Bone marrow (tissue), 2 donors: Measurements from ENCODE around the gene PSIP1.
A peak's percentile ranks its signal among the peaks of the same experiment; 100 is the strongest.
"Not testable (repeated sequence)": the region's sequence is repeated elsewhere in the genome, so short reads cannot be mapped to it uniquely, and the experiment has no call there.

ENCODE experiments used
- DNase-seq, 2 donors: peaks; one replicate each; lab custom pipeline; 2025; lab: John Stamatoyannopoulos, UW

The PSIP1 gene

GRCh38 chr9:15501803-15502202 is 9.0 kb downstream of the PSIP1 start:
- DNase-seq, result no peak

DNA sequence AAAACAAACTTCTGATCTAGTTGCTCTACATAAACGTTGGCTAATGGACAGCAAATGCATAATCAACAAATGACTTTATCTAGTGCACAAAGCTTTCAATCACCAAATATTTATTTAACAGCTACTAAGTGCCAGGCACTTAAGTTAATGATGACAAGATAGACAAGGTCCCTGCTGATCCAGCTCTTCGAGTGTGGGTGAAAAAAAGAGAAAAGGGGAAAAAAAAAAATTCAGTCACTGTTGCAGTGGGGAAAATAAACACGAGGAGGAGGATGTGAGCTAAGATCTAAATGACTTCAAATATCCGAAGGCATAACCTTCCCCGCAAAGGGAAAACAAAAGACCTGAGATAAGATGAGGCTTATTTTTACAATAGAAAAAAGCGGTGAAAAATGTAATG is 9.6 kb downstream of the PSIP1 start:
- no peak for DNase-seq

GRCh38 chr9:15499139-15499538 is 11.6 kb downstream of the PSIP1 start:
- DNase-seq, result no peak

DNA sequence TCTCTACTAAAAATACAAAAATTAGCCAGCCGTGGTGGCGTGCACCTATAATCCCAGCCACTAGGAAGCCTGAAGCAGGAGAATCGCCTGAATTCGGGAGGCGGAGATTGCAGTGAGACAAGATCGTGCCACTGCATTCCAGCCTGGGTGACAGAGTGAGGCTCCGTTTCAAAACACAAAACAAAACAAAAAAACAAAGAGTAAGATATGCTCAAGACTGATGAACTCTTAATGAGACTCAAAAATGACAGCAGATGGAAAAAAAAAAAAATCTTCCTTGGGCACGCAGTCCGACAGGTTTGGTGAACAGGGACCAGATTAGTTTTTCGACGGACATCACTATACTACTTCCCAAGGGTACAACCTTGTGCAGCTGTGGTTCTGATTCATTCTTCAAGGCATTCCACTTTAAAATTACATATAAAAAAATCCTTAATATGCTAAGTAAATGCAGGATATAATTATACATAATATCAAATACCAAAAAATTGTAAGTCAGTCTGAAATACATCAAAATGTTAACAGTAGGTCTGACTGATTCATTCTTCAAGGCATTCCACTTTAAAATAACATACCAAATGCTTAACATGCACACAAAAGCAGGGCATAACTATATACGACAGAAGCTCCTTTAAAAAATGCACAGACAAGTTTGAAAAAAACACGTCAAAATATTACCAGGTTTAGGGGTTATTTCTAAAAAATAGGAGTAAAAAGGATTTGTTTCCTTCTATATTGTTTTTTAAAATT is 12.3 kb downstream of the PSIP1 start:
- DNase-seq, result no peak

DNA sequence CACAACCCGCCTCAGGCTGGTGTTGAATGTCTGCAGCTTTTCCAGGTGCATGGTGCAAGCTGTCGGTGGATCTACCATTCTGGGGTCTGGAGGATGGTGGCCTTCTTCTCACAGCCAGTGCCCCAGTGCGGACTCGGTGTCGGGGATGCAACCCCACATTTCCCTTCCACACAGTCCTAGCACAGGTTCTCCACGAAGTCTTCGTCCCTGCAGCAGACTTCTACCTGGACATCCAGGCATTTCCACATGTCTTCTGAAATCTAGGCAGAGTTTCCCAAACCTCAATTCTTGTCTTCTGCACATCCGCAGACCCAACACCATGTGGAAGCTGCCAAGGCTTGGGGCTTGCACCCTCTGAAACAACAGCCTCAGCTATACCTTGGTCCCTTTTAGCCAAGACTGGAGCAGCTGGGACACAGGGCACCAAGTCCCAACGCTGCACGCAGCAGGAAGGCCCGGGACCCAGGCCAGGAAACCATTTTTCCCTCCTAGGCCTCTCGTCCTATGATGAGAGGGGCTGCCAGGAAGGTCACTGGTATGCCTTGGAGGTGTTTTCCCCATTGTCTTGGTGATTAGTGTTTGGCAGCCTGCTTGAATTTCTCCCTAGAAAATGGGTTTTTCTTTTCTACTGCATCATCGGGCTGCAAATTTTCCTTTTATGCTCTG is 18.2 kb downstream of the PSIP1 start:
- DNase-seq, result no peak

- no peak for DNase-seq
Measured at GRCh38 chr9:15491950-15492349, 18.8 kb downstream of the PSIP1 start.

- DNase-seq, result peak in 1 of 2 donors; percentile 32
Measured at GRCh38 chr9:15485836-15486666, 24.7 kb downstream of the PSIP1 start.

GRCh38 chr9:15484802-15485201 is 26.0 kb downstream of the PSIP1 start:
- no peak for DNase-seq

- no peak for DNase-seq
Measured at GRCh38 chr9:15482146-15482545, 28.6 kb downstream of the PSIP1 start.

DNA sequence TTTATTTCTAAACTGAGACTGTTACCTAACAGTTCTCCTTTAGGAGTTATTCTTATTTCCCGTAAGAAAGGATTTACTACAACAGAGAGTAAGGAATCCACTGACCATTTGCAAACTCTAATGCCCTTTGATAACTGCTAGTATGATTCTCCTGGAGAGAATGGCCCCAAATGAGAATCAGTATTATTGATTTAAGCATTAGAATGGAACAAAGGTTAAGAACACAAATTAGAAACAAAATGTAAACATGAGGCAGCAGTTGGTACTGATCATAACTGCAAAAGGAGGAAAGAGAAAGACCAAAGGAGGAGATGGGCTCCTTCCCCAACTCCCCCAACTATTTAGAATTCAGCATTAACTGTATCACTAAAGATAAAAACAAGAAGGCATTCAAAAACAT is 30.7 kb downstream of the PSIP1 start:
- no peak for DNase-seq

DNA sequence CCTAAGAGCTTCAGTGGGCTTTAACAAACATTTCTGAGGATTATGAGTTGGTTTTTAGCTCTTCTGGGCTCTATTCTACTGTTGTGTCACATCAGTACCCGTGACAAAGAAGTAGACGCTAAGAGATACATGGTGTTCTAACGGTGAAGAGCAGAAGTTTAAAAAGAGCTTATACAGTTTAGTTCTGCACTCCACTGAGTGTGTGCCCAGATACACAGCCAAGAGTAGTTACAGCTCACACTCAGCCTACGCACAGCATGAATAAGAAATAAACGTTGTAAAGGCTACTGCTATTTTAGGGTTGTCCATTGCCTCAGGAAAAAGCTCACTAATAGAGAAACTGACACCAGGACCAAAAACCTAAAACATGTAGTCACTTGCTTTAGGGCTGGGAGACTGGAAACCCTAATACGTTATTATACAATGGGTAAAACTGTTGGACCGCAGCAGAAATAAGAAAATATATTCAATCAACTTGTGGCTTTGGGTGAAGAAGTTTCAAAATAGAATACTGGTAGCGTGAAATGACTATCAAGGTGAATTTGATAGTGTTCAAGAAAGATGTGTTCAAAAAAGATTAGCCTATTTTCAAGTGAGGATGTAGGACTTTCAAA is 34.7 kb downstream of the PSIP1 start:
- DNase-seq, result no peak

DNA sequence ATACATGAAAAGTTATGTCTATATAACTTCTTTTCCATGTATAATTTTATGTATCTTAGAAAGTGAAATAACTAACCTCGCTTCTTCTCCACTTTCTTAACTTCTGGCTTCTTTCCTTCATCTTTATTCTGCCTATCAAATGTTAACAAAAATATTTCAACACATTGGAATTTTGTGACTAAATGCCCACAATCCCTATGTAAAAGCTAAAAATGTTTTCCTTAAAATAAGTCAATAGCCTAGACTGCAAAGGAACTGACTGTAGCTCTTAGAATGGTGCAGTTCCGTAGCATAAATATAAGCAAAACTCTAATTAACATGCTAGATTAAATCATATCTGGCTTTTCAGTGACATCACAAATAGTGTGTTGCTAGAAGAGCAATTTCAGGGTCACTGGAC is 40.9 kb downstream of the PSIP1 start:
- no peak for DNase-seq

DNA sequence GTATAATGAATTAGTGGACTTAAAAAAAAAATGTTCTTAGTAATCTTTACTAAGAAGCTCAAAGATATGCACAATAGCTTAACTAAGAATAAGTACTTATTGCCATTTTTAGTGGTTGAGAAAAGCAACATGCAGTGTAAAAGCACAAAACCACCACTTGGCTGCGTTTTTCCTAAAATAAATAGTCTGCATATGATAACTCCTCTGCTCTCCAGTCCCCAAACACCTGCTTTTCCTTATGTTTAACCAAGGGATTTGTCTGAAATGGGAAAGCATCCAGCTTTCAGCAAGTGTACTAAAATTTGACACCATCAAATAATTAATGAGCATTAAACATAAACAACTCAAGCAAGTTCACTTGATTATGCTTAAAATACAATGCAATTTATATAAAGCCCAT is 41.4 kb downstream of the PSIP1 start:
- no peak for DNase-seq

DNA sequence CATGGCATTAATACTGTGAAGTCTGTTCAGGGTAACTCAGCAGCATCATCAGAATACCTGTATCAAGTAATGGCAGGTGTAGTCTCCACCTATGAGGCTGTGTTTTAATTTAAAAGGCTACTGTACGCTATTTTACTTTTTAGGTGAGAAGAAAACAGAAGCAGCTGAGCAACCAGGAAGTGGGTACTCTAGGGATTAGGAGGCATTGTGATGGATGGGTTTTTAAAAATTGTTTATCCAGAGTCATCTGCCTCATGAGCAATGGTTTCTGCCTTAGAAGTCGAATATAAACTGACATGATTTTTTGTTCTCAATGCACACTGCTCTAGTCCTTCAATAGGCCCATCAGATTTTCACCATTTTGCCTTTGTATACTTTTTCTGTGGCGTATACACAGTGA is 42.6 kb downstream of the PSIP1 start:
- no peak for DNase-seq

DNA sequence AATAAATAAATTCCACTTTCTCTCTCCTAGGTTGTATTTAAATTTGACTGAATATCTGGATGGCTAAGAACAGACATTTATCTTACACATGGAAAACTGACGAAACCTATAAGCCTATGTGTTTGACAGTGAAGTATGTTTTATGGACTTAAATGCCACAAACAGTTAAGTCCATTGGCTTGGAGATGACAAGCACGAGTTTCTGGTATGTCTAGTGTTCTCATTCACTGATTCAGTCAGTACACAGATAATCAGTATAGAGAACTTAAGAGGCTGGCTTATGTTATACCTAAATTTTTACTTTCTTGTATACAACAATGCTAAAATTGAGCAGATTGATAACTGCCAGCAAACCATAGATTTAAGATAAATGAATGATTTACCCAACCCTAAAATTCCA is 49.2 kb downstream of the PSIP1 start:
- DNase-seq, result no peak

DNA sequence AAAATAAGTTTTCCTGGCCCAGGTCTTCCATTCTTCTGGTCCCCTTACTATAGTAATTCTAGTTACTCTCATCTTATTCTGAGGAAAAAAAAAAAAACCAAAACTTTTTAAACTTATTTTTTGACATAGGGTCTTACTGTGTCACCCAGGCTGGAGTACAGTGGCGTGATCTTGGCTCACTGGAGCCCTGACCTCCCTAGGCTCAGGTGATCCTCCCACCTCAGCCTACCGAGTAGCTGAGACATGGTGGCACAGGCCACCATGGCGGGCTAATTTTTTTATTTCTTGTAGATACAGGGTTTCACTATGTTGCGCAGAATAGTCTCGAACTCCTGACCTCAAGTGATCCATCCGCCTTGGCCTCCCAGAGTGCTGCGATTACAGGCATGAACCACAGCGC is 49.7 kb downstream of the PSIP1 start:
- DNase-seq, result no peak

- no peak for DNase-seq
Measured at GRCh38 chr9:15453956-15454355, 56.8 kb downstream of the PSIP1 start.

GRCh38 chr9:15444141-15444540 is 66.6 kb downstream of the PSIP1 start:
- DNase-seq, result no peak

DNA sequence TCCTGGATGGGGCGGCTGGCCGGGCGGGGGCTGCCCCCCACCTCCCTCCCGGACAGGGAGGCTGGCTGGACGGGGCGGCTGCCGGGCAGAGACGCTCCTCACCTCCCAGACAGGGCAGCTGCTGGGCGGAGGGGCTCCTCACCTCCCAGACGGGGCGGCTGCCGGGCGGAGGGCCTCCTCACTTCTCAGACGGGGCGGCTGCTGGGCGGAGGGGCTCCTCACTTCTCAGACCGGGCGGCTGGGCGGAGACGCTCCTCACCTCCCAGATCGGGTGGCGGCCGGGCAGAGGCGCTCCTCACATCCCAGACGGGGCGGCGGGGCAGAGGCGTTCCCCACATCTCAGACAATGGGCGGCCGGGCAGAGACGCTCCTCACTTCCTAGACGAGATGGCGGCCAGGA is 68.5 kb downstream of the PSIP1 start:
- DNase-seq, result not testable (repeated sequence)

DNA sequence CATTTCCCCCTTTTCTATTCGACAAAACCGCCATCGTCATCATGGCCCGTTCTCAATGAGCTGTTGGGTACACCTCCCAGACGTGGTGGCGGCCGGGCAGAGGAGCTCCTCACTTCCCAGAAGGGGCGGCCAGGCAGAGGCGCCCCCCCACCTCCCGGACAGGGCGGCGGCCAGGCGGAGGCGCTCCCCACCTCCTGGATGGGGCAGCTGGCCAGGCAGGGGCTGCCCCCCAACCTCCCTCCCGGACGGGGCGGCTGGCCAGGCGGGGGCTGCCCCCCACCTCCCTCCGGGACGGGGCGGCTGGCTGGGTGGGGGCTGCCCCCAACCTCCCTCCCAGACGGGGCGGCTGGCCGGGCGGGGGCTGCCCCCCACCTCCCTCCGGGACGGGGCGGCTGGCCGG is 68.9 kb downstream of the PSIP1 start:
- not testable (repeated sequence) for DNase-seq

DNA sequence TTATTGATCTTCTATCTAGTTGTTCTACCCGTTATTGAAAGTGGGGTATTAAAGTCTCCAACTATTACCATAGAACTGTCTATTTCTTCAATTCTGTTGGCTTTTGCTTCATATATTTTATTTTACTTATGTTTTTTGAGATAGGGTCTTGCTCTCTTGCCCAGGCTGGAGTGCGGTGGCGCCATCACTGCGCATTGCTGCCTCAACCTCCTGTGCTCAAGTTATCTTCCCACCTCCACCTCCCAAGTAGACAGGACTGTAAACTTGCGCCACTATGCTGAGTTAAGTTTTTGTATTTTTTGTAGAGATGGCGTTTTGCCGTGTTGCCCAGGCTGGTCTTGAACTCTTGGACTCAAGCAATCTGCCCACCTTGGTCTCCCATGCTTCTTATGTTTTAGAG is 71.9 kb downstream of the PSIP1 start:
- no peak for DNase-seq

DNA sequence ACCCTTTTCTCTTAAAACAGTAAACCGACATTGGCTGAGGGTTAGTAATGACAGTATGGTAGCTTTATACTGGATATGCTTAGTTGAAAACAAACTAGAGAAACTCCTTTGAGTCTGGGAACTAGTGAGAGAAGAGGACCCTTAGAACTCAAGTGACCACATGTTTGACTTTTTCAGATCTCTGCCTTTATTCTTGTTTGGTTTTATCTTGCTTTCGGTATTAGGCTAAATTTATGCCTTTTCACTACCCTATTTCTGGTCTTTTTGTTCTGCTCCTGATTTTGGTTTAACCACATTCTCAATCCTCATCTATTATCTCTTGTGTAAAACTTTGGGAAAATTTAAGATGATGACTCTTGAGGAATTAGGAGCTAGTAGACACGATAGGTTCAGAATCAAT is 77.1 kb downstream of the PSIP1 start:
- DNase-seq, result no peak

DNA sequence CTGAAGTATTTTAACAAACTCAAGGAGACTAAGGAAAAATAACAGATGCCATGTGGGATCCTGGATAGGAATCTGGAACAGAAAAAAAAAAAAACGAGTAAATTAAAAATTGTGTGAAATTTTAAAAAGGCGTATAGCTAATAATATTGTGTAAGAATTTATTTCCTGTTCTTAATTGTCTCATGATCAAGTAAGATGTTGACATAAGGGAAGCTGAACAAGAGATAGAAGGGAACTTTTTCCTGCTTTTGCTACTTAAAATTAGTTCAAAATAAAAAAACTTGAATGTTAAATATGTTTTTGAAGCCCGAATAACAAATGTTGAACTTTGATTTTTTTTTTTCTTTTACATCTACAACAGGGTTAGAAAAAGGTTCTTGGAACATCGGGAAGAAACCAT is 77.6 kb downstream of the PSIP1 start:
- DNase-seq, result no peak
